ENCODE results near the gene CHST15.

CHST15 gene

GRCh38 chr10:123958241-123958640 lies 135.2 kb downstream of the CHST15 start:
- peaks cover 31% of the 10 kb centered on the region for H3K27me3 Mint-ChIP-seq
- H3K4me1 Mint-ChIP-seq, result no peaks in the 10 kb centered on the region
- no peak for ATAC-seq (replicated peaks; ENCODE audit: extremely low read depth, poor library complexity, severe bottlenecking)
- H3K27ac Mint-ChIP-seq (ENCODE audit: low read depth), result no peak overlapping the region
- no peaks in the 10 kb centered on the region for H3K36me3 Mint-ChIP-seq (ENCODE audit: insufficient read depth)
- no peak for DNase-seq (ENCODE audit: low spot score in 2 of 2)
- H3K9me3 Mint-ChIP-seq, result no peaks in the 10 kb centered on the region
- no peak overlapping the region for H3K4me3 Mint-ChIP-seq
